H9 (cell line): ENCODE data around the gene PSMB8. TPM values are rescaled to one million over a fixed set of nuclear protein-coding genes. Genes with fewer than 3 reads are reported as not detected.
"Not testable (repeated sequence)": the region's sequence is repeated elsewhere in the genome, so short reads cannot be mapped to it uniquely, and the experiment has no call there.

ENCODE experiments used
- DNase-seq: peaks from one replicate; pipeline ENCODE4 v3.0.0-alpha.2; 2017
- H2AFZ ChIP-seq: one replicate; pipeline ENCODE4 v1.6.1; 2013; ENCODE audit warnings: mild to moderate bottlenecking, low read length, control low read depth, moderate library complexity
- H2AK5ac ChIP-seq: 2 replicates; pipeline ENCODE4 v1.6.1; 2013; ENCODE audit warnings: low read length, control low read depth, mixed read lengths; ENCODE audit not compliant: insufficient read length
- H2BK120ac ChIP-seq: one replicate; pipeline ENCODE4 v1.6.1; 2013; ENCODE audit warnings: low read depth, mild to moderate bottlenecking, low read length, control low read depth, inconsistent platforms; ENCODE audit not compliant: poor library complexity, severe bottlenecking
- H2BK12ac ChIP-seq: 2 replicates; pipeline ENCODE4 v1.6.1; 2013; ENCODE audit warnings: low read length, control low read depth, mixed read lengths, low read depth; ENCODE audit not compliant: insufficient read length
- H2BK15ac ChIP-seq: 2 replicates; pipeline ENCODE4 v1.6.1; 2013; ENCODE audit warnings: low read depth, low read length, control low read depth
- H2BK20ac ChIP-seq: one replicate; pipeline ENCODE4 v1.6.1; 2013; ENCODE audit warnings: low read depth, mild to moderate bottlenecking, low read length, control low read depth, inconsistent platforms; ENCODE audit not compliant: poor library complexity, severe bottlenecking
- H2BK5ac ChIP-seq: 2 replicates; pipeline ENCODE4 v1.6.1; 2013; ENCODE audit warnings: low read length, control low read depth, mixed read lengths; ENCODE audit not compliant: insufficient read length
- H3K14ac ChIP-seq: 2 replicates; pipeline ENCODE4 v1.6.1; 2013; ENCODE audit warnings: low read length, control low read depth; ENCODE audit not compliant: insufficient read depth
- H3K18ac ChIP-seq: 2 replicates; pipeline ENCODE4 v1.6.1; 2013; ENCODE audit warnings: low read depth, mild to moderate bottlenecking, mixed read lengths, low read length, control low read depth; ENCODE audit not compliant: insufficient read length
- H3K23ac ChIP-seq: 2 replicates; pipeline ENCODE4 v1.6.1; 2013; ENCODE audit warnings: low read length, control low read depth, mixed read lengths, low read depth; ENCODE audit not compliant: insufficient read length
- H3K23me2 ChIP-seq: 2 replicates; pipeline ENCODE4 v1.6.1; 2013; ENCODE audit warnings: low read depth, mild to moderate bottlenecking, mixed read lengths, low read length, control low read depth; ENCODE audit not compliant: insufficient read length, poor library complexity, severe bottlenecking
- H3K27ac ChIP-seq: 2 replicates; pipeline ENCODE4 v1.5.1; 2013; ENCODE audit warnings: low read length, control low read depth, mixed read lengths, low read depth; ENCODE audit not compliant: insufficient read length
- H3K27me3 ChIP-seq: 2 replicates; pipeline ENCODE4 v1.6.1; 2013; ENCODE audit warnings: low read length, control low read depth, inconsistent platforms; ENCODE audit not compliant: insufficient read depth
- H3K4ac ChIP-seq: 2 replicates; pipeline ENCODE4 v1.6.1; 2013; ENCODE audit warnings: low read depth, mild to moderate bottlenecking, control low read depth, inconsistent platforms, low read length, moderate library complexity
- H3K4me1 ChIP-seq: 2 replicates; pipeline ENCODE4 v1.6.1; 2013; ENCODE audit warnings: low read length, control low read depth, inconsistent platforms; ENCODE audit not compliant: insufficient read depth
- H3K4me2 ChIP-seq: 2 replicates; pipeline ENCODE4 v1.6.1; 2013; ENCODE audit warnings: low read length, control low read depth, mixed read lengths; ENCODE audit not compliant: insufficient read length, insufficient read depth
- H3K56ac ChIP-seq: 2 replicates; pipeline ENCODE4 v1.6.1; 2013; ENCODE audit warnings: low read depth, mild to moderate bottlenecking, mixed read lengths, low read length, control low read depth; ENCODE audit not compliant: insufficient read length
- H3K79me1 ChIP-seq: 2 replicates; pipeline ENCODE4 v1.6.1; 2013; ENCODE audit warnings: low read depth, mild to moderate bottlenecking, moderate library complexity, low read length, control low read depth, inconsistent platforms; ENCODE audit not compliant: insufficient read depth, poor library complexity, severe bottlenecking
- H3K79me2 ChIP-seq: 2 replicates; pipeline ENCODE4 v1.6.1; 2013; ENCODE audit warnings: low read length, control low read depth, inconsistent platforms; ENCODE audit not compliant: insufficient read depth
- H3K9ac ChIP-seq: 2 replicates; pipeline ENCODE4 v1.6.1; 2013; ENCODE audit warnings: low read length, control low read depth, mixed read lengths; ENCODE audit not compliant: insufficient read length; ENCODE audit errors: extremely low read depth
- H3K9me3 ChIP-seq: one replicate; pipeline ENCODE4 v1.6.1; 2013; ENCODE audit warnings: low read depth, low read length, inconsistent platforms; ENCODE audit not compliant: control insufficient read depth
- H3T11ph ChIP-seq: one replicate; pipeline ENCODE4 v1.6.1; 2013; ENCODE audit warnings: mild to moderate bottlenecking, low read length, control low read depth, inconsistent platforms
- H4K20me1 ChIP-seq: one replicate; pipeline ENCODE4 v1.6.1; 2013; ENCODE audit not compliant: control insufficient read depth, insufficient read length, insufficient read depth
- H4K5ac ChIP-seq: 2 replicates; pipeline ENCODE4 v1.6.1; 2013; ENCODE audit warnings: low read depth, mild to moderate bottlenecking, mixed read lengths, low read length, control low read depth; ENCODE audit not compliant: insufficient read length
- H4K8ac ChIP-seq: replicated peaks from 2 replicates; pipeline ENCODE4 v1.6.1; 2013; ENCODE audit warnings: low read length, control low read depth, mixed read lengths, low read depth; ENCODE audit not compliant: insufficient read length
- H4K91ac ChIP-seq: 2 replicates; pipeline ENCODE4 v1.6.1; 2013; ENCODE audit warnings: low read depth, mild to moderate bottlenecking, moderate library complexity, mixed read lengths, low read length, control low read depth; ENCODE audit not compliant: insufficient read length
- H3K27ac Mint-ChIP-seq, 3 experiments: 2 replicates in 2 of 3; 3 replicates in 1 of 3; pipeline ENCODE4 v1.8.0; 2020 to 2021; ENCODE audit warnings: mixed read lengths in 3 of 3, mild to moderate bottlenecking in 1 of 3, moderate library complexity in 1 of 3
- H3K27me3 Mint-ChIP-seq: 2 replicates; pipeline ENCODE4 v1.8.0; 2021; ENCODE audit warnings: low read depth, mild to moderate bottlenecking, moderate library complexity, mixed read lengths
- H3K36me3 Mint-ChIP-seq, 3 experiments: 2 replicates in 2 of 3; 3 replicates in 1 of 3; pipeline ENCODE4 v1.8.0; 2020 to 2021; ENCODE audit warnings: low read depth in 3 of 3, mixed read lengths in 3 of 3; ENCODE audit not compliant: insufficient read depth in 1 of 3
- H3K4me1 Mint-ChIP-seq, 2 experiments: 2 replicates each; pipeline ENCODE4 v1.8.0; 2020; ENCODE audit warnings: mixed read lengths in 2 of 2
- H3K4me3 Mint-ChIP-seq, 2 experiments: 2 replicates in 1 of 2; 3 replicates in 1 of 2; pipeline ENCODE4 v1.8.0; 2020 to 2021; ENCODE audit warnings: mild to moderate bottlenecking in 2 of 2, mixed read lengths in 2 of 2, moderate library complexity in 1 of 2
- H3K9me3 Mint-ChIP-seq, 2 experiments: 2 replicates in 1 of 2; 3 replicates in 1 of 2; pipeline ENCODE4 v1.8.0; 2020; ENCODE audit warnings: mild to moderate bottlenecking in 2 of 2, mixed read lengths in 2 of 2, moderate library complexity in 1 of 2
- CTCF ChIP-seq: fragments of 200-600 bp; sonication (generic); conservative IDR thresholded peaks from 3 replicates; pipeline ENCODE4 v1.8.0; 2021; ENCODE audit warnings: antibody characterized with exemption, mild to moderate bottlenecking
- WGBS: extraction: QIAGEN DNeasy Blood & Tissue Kit; methylation state at CpG from one replicate; pipeline ENCODE4 v1.1.7; 2013; ENCODE audit warnings: missing lambda C conversion rate, low lambda C conversion rate, mixed read lengths; ENCODE audit not compliant: insufficient read length; ENCODE audit errors: extremely low coverage; 5-methylcytosine and 5-hydroxymethylcytosine counted together
- total RNA-seq: library from RNA; stranded (reverse); gene quantifications from 2 replicates; pipeline ENCODE4 v1.2.1, GENCODE V29; 2021

PSMB8 gene
- total RNA-seq, 1 experiment from 2014 or later: 19.1 TPM

- peaks cover 11% of the 10 kb centered on the region; the same call in 1 of the 2 replicates for H3K27me3 Mint-ChIP-seq
- H3K9me3 ChIP-seq: no peaks in the 10 kb centered on the region
- H3K36me3 Mint-ChIP-seq: no peaks in the 10 kb centered on the region
- no CpG with 5 or more reads among the region's 1 CpG for WGBS
- H3K79me1 ChIP-seq: no peaks in the 10 kb centered on the region
- no peak overlapping the region for H3K56ac ChIP-seq
- H3K79me2 ChIP-seq: no peaks in the 10 kb centered on the region
- no peak overlapping the region for H2BK5ac ChIP-seq
- H3K27me3 ChIP-seq: no peaks in the 10 kb centered on the region
- no peak overlapping the region for H2AFZ ChIP-seq
- H3K23me2 ChIP-seq: no peaks in the 10 kb centered on the region
- H2AK5ac ChIP-seq: no peak overlapping the region
- no peak overlapping the region for H3K9ac ChIP-seq
- H3T11ph ChIP-seq: no peak overlapping the region
- no peak overlapping the region for H3K27ac ChIP-seq
- H4K91ac ChIP-seq: no peak overlapping the region
- no peak for TF ChIP-seq CTCF
- H4K20me1 ChIP-seq: no peaks in the 10 kb centered on the region
- no peak overlapping the region for H3K23ac ChIP-seq
- H3K4me1 ChIP-seq: no peaks in the 10 kb centered on the region
- no peak overlapping the region for H2BK12ac ChIP-seq
- H2BK15ac ChIP-seq: no peak overlapping the region
- DNase-seq: no peak
- no peak overlapping the region for H2BK120ac ChIP-seq
- H3K4me3 Mint-ChIP-seq: no peak overlapping the region
- H3K14ac ChIP-seq: no peak overlapping the region
- H3K18ac ChIP-seq: no peak overlapping the region
- H4K5ac ChIP-seq: no peak overlapping the region
- peaks cover 0 to 2% of the 10 kb centered on the region in 2 experiments; a peak in 1 of 4 replicates for H3K4me1 Mint-ChIP-seq
- no peak overlapping the region for H4K8ac ChIP-seq
- H3K27ac Mint-ChIP-seq: no peak overlapping the region
- H2BK20ac ChIP-seq: no peak overlapping the region
- H3K9me3 Mint-ChIP-seq: no peaks in the 10 kb centered on the region; a peak in 1 of 5 replicates
- H3K4ac ChIP-seq: no peak overlapping the region
- no peak overlapping the region for H3K4me2 ChIP-seq
These were observed 39.0 kb upstream of the PSMB8 start for GRCh38 chr6:32882879-32883250.

- not testable (repeated sequence) for H3K4ac ChIP-seq, H3K23ac ChIP-seq, H3K23me2 ChIP-seq, H3K14ac ChIP-seq, H3K36me3 Mint-ChIP-seq, H3K4me1 Mint-ChIP-seq, H3T11ph ChIP-seq, H4K20me1 ChIP-seq, H3K9me3 Mint-ChIP-seq, H2BK12ac ChIP-seq, H3K4me1 ChIP-seq, H3K56ac ChIP-seq, H3K27ac Mint-ChIP-seq, H3K9me3 ChIP-seq, H3K27ac ChIP-seq, H4K91ac ChIP-seq, H2BK120ac ChIP-seq, H2BK15ac ChIP-seq, H4K8ac ChIP-seq, H4K5ac ChIP-seq, H3K4me2 ChIP-seq, H3K79me1 ChIP-seq, H2AK5ac ChIP-seq, H3K27me3 Mint-ChIP-seq, H3K9ac ChIP-seq, H2BK20ac ChIP-seq, H3K79me2 ChIP-seq, H2AFZ ChIP-seq, H3K18ac ChIP-seq, DNase-seq, H3K4me3 Mint-ChIP-seq, H2BK5ac ChIP-seq, H3K27me3 ChIP-seq
- WGBS: no CpG with 5 or more reads among the region's 3 CpGs
These were observed 37.1 kb upstream of the PSMB8 start for GRCh38 chr6:32880962-32881361.
